ENCODE data around the gene ZMYM2.

The ZMYM2 gene

GRCh38 chr13:20043207-20043925 is 84.8 kb downstream of the ZMYM2 start:
- no peaks in the 10 kb centered on the region for H3K27me3 ChIP-seq
- H3K27ac ChIP-seq: no peak overlapping the region
- peaks cover 78% of the 10 kb centered on the region for H3K36me3 ChIP-seq
- H3K4me3 ChIP-seq: no peak overlapping the region
- H3K4me2 ChIP-seq: no peak overlapping the region
- H3K9ac ChIP-seq: no peak overlapping the region
- H3K9me3 ChIP-seq: peaks cover 12% of the 10 kb centered on the region
- TF ChIP-seq Cebpa-rat (IDR thresholded peaks at IDR 0.05): no peak
- H3K4me1 ChIP-seq: 0 out of 2 replicates have a peak, but pooled peaks cover under 1% of the 10 kb centered on the region
- H4K20me1 ChIP-seq: peaks cover 76% of the 10 kb centered on the region

GRCh38 chr13:20044086-20044485 is 85.6 kb downstream of the ZMYM2 start:
- H3K9me3 ChIP-seq: peaks cover 5% of the 10 kb centered on the region
- no peaks in the 10 kb centered on the region for H3K27me3 ChIP-seq
- no peak overlapping the region for H3K4me2 ChIP-seq
- no peak overlapping the region for H3K9ac ChIP-seq
- H3K4me1 ChIP-seq: peaks cover 8% of the 10 kb centered on the region; the same call in 1 of the 2 replicates
- H3K36me3 ChIP-seq: peaks cover 70% of the 10 kb centered on the region
- no peak overlapping the region for H3K4me3 ChIP-seq
- H4K20me1 ChIP-seq: peaks cover 69% of the 10 kb centered on the region
- H3K27ac ChIP-seq: no peak overlapping the region
- TF ChIP-seq Cebpa-rat (IDR thresholded peaks at IDR 0.05): no peak

- H3K36me3 ChIP-seq: peaks cover 54% of the 10 kb centered on the region
- H3K27me3 ChIP-seq: no peaks in the 10 kb centered on the region
- no peak overlapping the region for H3K9ac ChIP-seq
- H3K9me3 ChIP-seq: no peaks in the 10 kb centered on the region
- no peak overlapping the region for H3K27ac ChIP-seq
- H4K20me1 ChIP-seq: peaks cover 52% of the 10 kb centered on the region
- H3K4me2 ChIP-seq: no peak overlapping the region
- H3K4me1 ChIP-seq: peaks cover 13% of the 10 kb centered on the region; the same call in 1 of the 2 replicates
- TF ChIP-seq Cebpa-rat (IDR thresholded peaks at IDR 0.05): no peak
- no peak overlapping the region for H3K4me3 ChIP-seq
These were observed 87.5 kb downstream of the ZMYM2 start for GRCh38 chr13:20045950-20046548.

- H3K4me3 ChIP-seq: no peak overlapping the region
- peaks cover 48% of the 10 kb centered on the region for H3K36me3 ChIP-seq
- H3K9me3 ChIP-seq: no peaks in the 10 kb centered on the region
- H4K20me1 ChIP-seq: peaks cover 20% of the 10 kb centered on the region; the same call in 1 of the 2 replicates
- TF ChIP-seq Cebpa-rat (IDR thresholded peaks at IDR 0.05): no peak
- H3K27ac ChIP-seq: no peak overlapping the region
- no peaks in the 10 kb centered on the region for H3K27me3 ChIP-seq
- H3K4me2 ChIP-seq: no peak overlapping the region
- peaks cover 13% of the 10 kb centered on the region; the same call in 1 of the 2 replicates for H3K4me1 ChIP-seq
- H3K9ac ChIP-seq: no peak overlapping the region
These were observed 91.3 kb downstream of the ZMYM2 start for GRCh38 chr13:20049558-20050473.

- TF ChIP-seq Cebpa-rat (IDR thresholded peaks at IDR 0.05): no peak
- Histone ChIP-seq H4K20me1 (peaks cover 22% of the 10 kb centered on the region), H3K9ac (no peak overlapping the region), H3K4me3 (no peak overlapping the region), H3K27ac (no peak overlapping the region), H3K36me3 (peaks cover 50% of the 10 kb centered on the region), H3K9me3 (no peaks in the 10 kb centered on the region), H3K4me2 (no peak overlapping the region), H3K27me3 (no peaks in the 10 kb centered on the region), H3K4me1 (peaks cover 13% of the 10 kb centered on the region; the same call in 1 of the 2 replicates)
These were observed 92.8 kb downstream of the ZMYM2 start for GRCh38 chr13:20051366-20051765.

- Histone ChIP-seq H4K20me1 (peaks cover 33% of the 10 kb centered on the region), H3K36me3 (peaks cover 65% of the 10 kb centered on the region), H3K27ac (no peak overlapping the region), H3K4me1 (peaks cover 13% of the 10 kb centered on the region; the same call in 1 of the 2 replicates), H3K4me2 (no peak overlapping the region), H3K9ac (no peak overlapping the region), H3K27me3 (no peaks in the 10 kb centered on the region), H3K4me3 (no peak overlapping the region), H3K9me3 (no peaks in the 10 kb centered on the region)
- no peak for TF ChIP-seq Cebpa-rat (IDR thresholded peaks at IDR 0.05)
These were observed 94.5 kb downstream of the ZMYM2 start for GRCh38 chr13:20053016-20053415.

GRCh38 chr13:20053891-20054290 is 95.4 kb downstream of the ZMYM2 start:
- no peak for TF ChIP-seq Cebpa-rat (IDR thresholded peaks at IDR 0.05)
- H3K36me3 ChIP-seq: peaks cover 74% of the 10 kb centered on the region
- H4K20me1 ChIP-seq: peaks cover 36% of the 10 kb centered on the region
- no peaks in the 10 kb centered on the region for H3K9me3 ChIP-seq
- peaks cover 7% of the 10 kb centered on the region; the same call in 1 of the 2 replicates for H3K4me1 ChIP-seq
- H3K4me2 ChIP-seq: no peak overlapping the region
- H3K27me3 ChIP-seq: no peaks in the 10 kb centered on the region
- H3K4me3 ChIP-seq: no peak overlapping the region
- no peak overlapping the region for H3K27ac ChIP-seq
- H3K9ac ChIP-seq: no peak overlapping the region

- Histone ChIP-seq H3K4me2 (no peak overlapping the region), H3K27me3 (no peaks in the 10 kb centered on the region), H3K4me3 (no peak overlapping the region), H4K20me1 (peaks cover 36% of the 10 kb centered on the region), H3K9ac (no peak overlapping the region), H3K4me1 (0 out of 2 replicates have a peak, but pooled peaks cover under 1% of the 10 kb centered on the region), H3K9me3 (no peaks in the 10 kb centered on the region), H3K27ac (no peak overlapping the region), H3K36me3 (peaks cover 80% of the 10 kb centered on the region)
- no peak for TF ChIP-seq Cebpa-rat (IDR thresholded peaks at IDR 0.05)
These were observed 96.1 kb downstream of the ZMYM2 start for GRCh38 chr13:20054586-20054985.

- no peaks in the 10 kb centered on the region for H3K27me3 ChIP-seq
- no peaks in the 10 kb centered on the region for H3K9me3 ChIP-seq
- H3K4me1 ChIP-seq: no peaks in the 10 kb centered on the region
- no peak for TF ChIP-seq Cebpa-rat (IDR thresholded peaks at IDR 0.05)
- no peak overlapping the region for H3K4me2 ChIP-seq
- H4K20me1 ChIP-seq: peaks cover 51% of the 10 kb centered on the region
- H3K4me3 ChIP-seq: no peak overlapping the region
- no peak overlapping the region for H3K27ac ChIP-seq
- no peak overlapping the region for H3K9ac ChIP-seq
- H3K36me3 ChIP-seq: peaks cover 96% of the 10 kb centered on the region
These were observed 98.7 kb downstream of the ZMYM2 start for GRCh38 chr13:20057214-20057613.
